NCI-H1694 treated with DMSO at 0.1 percent for 48 hours (cell line): ENCODE results near the gene CTNNA3.

Source experiments
- DNase-seq: peaks from one replicate; lab custom pipeline; 2025; lab: John Stamatoyannopoulos, UW

CTNNA3 gene

GRCh38 chr10:66805612-66806011 lies 890.4 kb downstream of the CTNNA3 start:
- DNase-seq = no peak

- DNase-seq = no peak
These were observed 891.0 kb downstream of the CTNNA3 start for GRCh38 chr10:66804962-66805361.

GRCh38 chr10:66803174-66803573 lies 892.8 kb downstream of the CTNNA3 start:
- DNase-seq = no peak

- DNase-seq = no peak
These were observed 896.5 kb downstream of the CTNNA3 start for GRCh38 chr10:66799474-66799873.

GRCh38 chr10:66795866-66796265 lies 900.1 kb downstream of the CTNNA3 start:
- no peak for DNase-seq

- no peak for DNase-seq
These were observed 903.6 kb downstream of the CTNNA3 start for GRCh38 chr10:66792441-66792840.

GRCh38 chr10:66788178-66788987 lies 907.6 kb downstream of the CTNNA3 start:
- DNase-seq = no peak

GRCh38 chr10:66786709-66787108 lies 909.3 kb downstream of the CTNNA3 start:
- no peak for DNase-seq

GRCh38 chr10:66784770-66785169 lies 911.2 kb downstream of the CTNNA3 start:
- DNase-seq = no peak

GRCh38 chr10:66783316-66783715 lies 912.7 kb downstream of the CTNNA3 start:
- no peak for DNase-seq

- DNase-seq = no peak
These were observed 913.2 kb downstream of the CTNNA3 start for GRCh38 chr10:66782776-66783175.

GRCh38 chr10:66782144-66782543 lies 913.9 kb downstream of the CTNNA3 start:
- DNase-seq = no peak

GRCh38 chr10:66780796-66781195 lies 915.2 kb downstream of the CTNNA3 start:
- DNase-seq = no peak

GRCh38 chr10:66778351-66778750 lies 917.6 kb downstream of the CTNNA3 start:
- no peak for DNase-seq

GRCh38 chr10:66777665-66778064 lies 918.3 kb downstream of the CTNNA3 start:
- no peak for DNase-seq

- DNase-seq = no peak
These were observed 922.5 kb downstream of the CTNNA3 start for GRCh38 chr10:66773472-66773817.

- DNase-seq = no peak
These were observed 923.2 kb downstream of the CTNNA3 start for GRCh38 chr10:66772548-66773471.

GRCh38 chr10:66767707-66768106 lies 928.3 kb downstream of the CTNNA3 start:
- DNase-seq = no peak

- DNase-seq = no peak
These were observed 933.7 kb downstream of the CTNNA3 start for GRCh38 chr10:66762218-66762729.

- no peak for DNase-seq
These were observed 935.1 kb downstream of the CTNNA3 start for GRCh38 chr10:66760941-66761340.

- no peak for DNase-seq
These were observed 940.5 kb downstream of the CTNNA3 start for GRCh38 chr10:66755474-66755873.

- DNase-seq = no peak
These were observed 943.3 kb downstream of the CTNNA3 start for GRCh38 chr10:66752714-66753113.

- DNase-seq = no peak
These were observed 947.8 kb downstream of the CTNNA3 start for GRCh38 chr10:66748217-66748616.
